K562 (cell line): Measurements from ENCODE around the gene PRKCB. TPM values are rescaled to one million over a fixed set of nuclear protein-coding genes. Genes with fewer than 3 reads are reported as not detected.

Experiments
- BHLHE40 ChIP-seq: IDR thresholded peaks from 2 replicates; pipeline ENCODE4 v1.6.1; 2011; ENCODE audit warnings: low read length, improper control_type of control experiment
- CBFA2T3 ChIP-seq: fragments of 450-650 bp; IDR thresholded peaks from 2 replicates; pipeline ENCODE4 v1.6.1; 2017
- CREB1 ChIP-seq, 2 experiments: sonication (generic) in 1 of 2; formaldehyde crosslinking in 1 of 2; IDR thresholded peaks; 2 replicates each; pipeline versions ENCODE4 v1.6.1 to v1.8.0; 2012 to 2022; ENCODE audit warnings: inconsistent platforms in 1 of 2, mild to moderate bottlenecking in 1 of 2, missing genetic modification reagents in 1 of 2, moderate library complexity in 1 of 2
- EP300 ChIP-seq: IDR thresholded peaks from 2 replicates; pipeline ENCODE4 v1.6.1; 2012; ENCODE audit warnings: low read length, improper control_type of control experiment
- ETS1 ChIP-seq: conservative IDR thresholded peaks from 2 replicates; pipeline ENCODE4 v1.6.1; 2011; ENCODE audit warnings: low read depth, mild to moderate bottlenecking, low read length; ENCODE audit not compliant: control insufficient read depth
- GMEB1 ChIP-seq: fragments of 250-450 bp; sonication (Bioruptor Pico); IDR thresholded peaks from 2 replicates; pipeline ENCODE4 v1.4.0; 2020; ENCODE audit warnings: mild to moderate bottlenecking
- HES1 ChIP-seq: fragments of 450-650 bp; IDR thresholded peaks from 2 replicates; pipeline ENCODE4 v1.6.1; 2016; ENCODE audit warnings: low read depth, mild to moderate bottlenecking, moderate library complexity
- HMGXB4 ChIP-seq: sonication (generic); formaldehyde crosslinking; IDR thresholded peaks from 2 replicates; pipeline ENCODE4 v1.8.1; 2023; ENCODE audit warnings: mild to moderate bottlenecking, missing genetic modification reagents
- KHSRP ChIP-seq: fragments of 450-650 bp; IDR thresholded peaks from 2 replicates; pipeline ENCODE4 v1.6.1; 2017
- MTA2 ChIP-seq: fragments of 450-650 bp; IDR thresholded peaks from 2 replicates; pipeline ENCODE4 v1.6.1; 2016; ENCODE audit warnings: low read depth
- MYC ChIP-seq, 2 experiments: fragments of 250-450 bp in 1 of 2; sonication (Bioruptor Pico) in 1 of 2; IDR thresholded peaks; 2 replicates each; pipeline versions ENCODE4 v1.5.1 to v1.6.1; 2012 to 2021; ENCODE audit warnings: low read depth in 2 of 2, borderline replicate concordance in 1 of 2, improper control_type of control experiment in 1 of 2, low read length in 1 of 2, mild to moderate bottlenecking in 1 of 2, moderate library complexity in 1 of 2
- NCOR1 ChIP-seq: fragments of 450-650 bp; IDR thresholded peaks from 2 replicates; pipeline ENCODE4 v1.6.1; 2016; ENCODE audit warnings: mild to moderate bottlenecking, moderate library complexity
- POLR2H ChIP-seq: IDR thresholded peaks from 2 replicates; pipeline ENCODE4 v1.6.1; 2016; ENCODE audit warnings: missing genetic modification characterization, low read depth, mild to moderate bottlenecking, control low read depth, missing compliant biosample characterization, moderate library complexity
- SMARCA4 ChIP-seq: fragments of 450-650 bp; IDR thresholded peaks from 2 replicates; pipeline ENCODE4 v1.6.1; 2016
- SPI1 ChIP-seq: IDR thresholded peaks from 2 replicates; pipeline ENCODE4 v1.6.1; 2011; ENCODE audit warnings: low read depth, low read length, control low read depth, borderline replicate concordance
- STAG1 ChIP-seq: sonication (generic); formaldehyde crosslinking; IDR thresholded peaks from 2 replicates; pipeline ENCODE4 v1.5.0; 2020; ENCODE audit warnings: missing genetic modification reagents, borderline replicate concordance
- THAP7 ChIP-seq: fragments of 250-450 bp; sonication (Bioruptor Pico); IDR thresholded peaks from 2 replicates; pipeline ENCODE4 v1.5.0; 2021
- ZKSCAN8 ChIP-seq: fragments of 200-800 bp; sonication (Bioruptor generic); IDR thresholded peaks from 2 replicates; pipeline ENCODE4 v1.6.1; 2016; ENCODE audit warnings: missing genetic modification characterization, missing compliant biosample characterization
- ZNF639 ChIP-seq, 2 experiments: fragments of 200-800 bp in 1 of 2; sonication (Bioruptor generic) in 1 of 2; sonication (generic) in 1 of 2; formaldehyde crosslinking in 1 of 2; IDR thresholded peaks in 1 of 2; conservative IDR thresholded peaks in 1 of 2; 2 replicates each; pipeline versions ENCODE4 v1.5.0 to v1.6.1; 2016 to 2020; ENCODE audit warnings: missing compliant biosample characterization in 1 of 2, missing genetic modification characterization in 1 of 2, missing genetic modification reagents in 1 of 2
- polyA plus RNA-seq, 8 experiments: library from polyadenylated mRNA; depleted of rRNA in 4 of 8; stranded (reverse) in 5 of 8; unstranded in 3 of 8; fragments of >200 nt; fragmentation: Nextera tagmentation in 2 of 8; fragmentation: Illumina TruSeq in 1 of 8; extraction: Ambion mirVana in 2 of 8; extraction: Trizol in 1 of 8; gene quantifications; 2 replicates each; pipeline versions ENCODE4 v1.2.1 to v1.2.3, GENCODE V29; 2011 to 2014; ENCODE audit warnings: inconsistent platforms in 1 of 8, missing spikeins in 1 of 8
- total RNA-seq, 7 experiments: library from RNA; depleted of rRNA in 6 of 7; stranded (reverse); fragments of >200 nt in 6 of 7; fragmentation: Illumina TruSeq in 2 of 7; extraction: Trizol in 2 of 7; gene quantifications; 2 replicates each; pipeline versions ENCODE4 v1.2.1 to v1.2.3, GENCODE V29; 2011 to 2021; ENCODE audit warnings: low replicate concordance in 1 of 7

The PRKCB gene
- total and polyA plus RNA-seq, 9 of the 15 experiments (the other 6 are each of a cell fraction or from before 2014, with no cell fraction given), result 49.9 to 276 (median 148) TPM

GRCh38 chr16:23907457-23907902 is 71.7 kb downstream of the PRKCB start (continued):
- TF ChIP-seq GMEB1 (CRISPR knock-in tag) (no peak; the same call in 1 of the 2 replicates), NCOR1 (peak; percentile 95), KHSRP (no peak), ZKSCAN8 (peak; percentile 53; the same call in 1 of the 2 replicates), CREB1 (IDR thresholded peaks at IDR 0.05) (peak; percentile 59; the same call in 1 of the 2 replicates), CREB1 (CRISPR knock-in tag; IDR thresholded peaks at IDR 0.05) (no peak), POLR2H (tag) (peak; percentile 58), THAP7 (no peak), SPI1 (no peak), HMGXB4 (CRISPR knock-in tag) (no peak), MTA2 (peak; percentile 78), HES1 (no peak), BHLHE40 (peak; percentile 73; the same call in 1 of the 2 replicates), ZNF639 (CRISPR knock-in tag; conservative IDR thresholded peaks at IDR 0.05 in 1 of 2, IDR thresholded peaks at IDR 0.05 in 1 of 2) (peak in 1 of 2 experiments; percentile 55; a peak in 1 of 4 replicates), SMARCA4 (peak; percentile 85), ETS1 (peak; percentile 57; the same call in 1 of the 2 replicates), MYC (IDR thresholded peaks at IDR 0.05; ENCODE audit: low read depth, low read length) (peak; percentile 25; the same call in 1 of the 2 replicates), MYC (CRISPR knock-in tag; IDR thresholded peaks at IDR 0.05; ENCODE audit: borderline replicate concordance, low read depth) (no peak), EP300 (peak; percentile 95), CBFA2T3 (peak; percentile 98), STAG1 (CRISPR knock-in tag) (no peak)
